Measurements from ENCODE around the gene ASCL4. TPM values are rescaled to one million over a fixed set of nuclear protein-coding genes. Genes with fewer than 3 reads are reported as not detected.
"Not testable (repeated sequence)": the region's sequence is repeated elsewhere in the genome, so short reads cannot be mapped to it uniquely, and the experiment has no call there.

Gene ASCL4, protein sequence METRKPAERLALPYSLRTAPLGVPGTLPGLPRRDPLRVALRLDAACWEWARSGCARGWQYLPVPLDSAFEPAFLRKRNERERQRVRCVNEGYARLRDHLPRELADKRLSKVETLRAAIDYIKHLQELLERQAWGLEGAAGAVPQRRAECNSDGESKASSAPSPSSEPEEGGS
- total RNA-seq (2013), result 0.02 TPM
- not detected for polyA plus RNA-seq
- not detected in 2 replicates for polyA minus RNA-seq
- 0 to 0.90 (median 0.04) reads per million in 11 experiments for total RNA-seq

DNA sequence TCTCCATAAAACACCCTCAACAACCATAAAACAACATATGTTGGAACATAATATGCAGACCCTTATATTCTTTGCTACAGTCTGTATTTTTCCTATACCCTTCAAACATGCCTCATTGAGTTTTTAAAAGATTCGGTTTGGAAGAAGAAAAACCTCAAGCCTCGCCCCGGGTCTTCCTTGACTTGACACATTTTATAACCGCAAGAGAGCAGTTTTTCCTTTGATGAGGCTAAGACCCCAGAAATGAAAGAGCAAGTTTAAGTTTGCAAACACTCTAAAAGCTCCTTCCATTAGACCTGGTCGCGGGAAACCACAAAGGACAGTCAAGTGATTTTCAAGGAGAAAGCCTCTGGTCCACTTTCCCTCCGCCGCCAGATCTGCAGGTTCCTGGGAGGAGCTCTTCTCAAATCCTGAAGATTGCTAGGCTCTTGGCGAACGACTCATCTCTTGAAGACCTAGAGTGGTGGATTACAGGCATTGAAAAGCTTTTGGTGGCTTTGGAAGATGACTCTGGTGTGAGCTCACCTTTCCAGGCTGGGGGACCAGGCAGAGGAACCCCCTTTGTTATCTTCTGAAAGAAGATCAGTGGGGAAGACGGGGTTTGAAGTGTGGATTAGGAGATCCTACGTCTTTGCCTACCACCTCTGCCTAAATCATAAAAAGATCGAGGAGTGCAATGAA is at the start of gene ASCL4:
Gene ASCL4 (plus strand): TSS at position 356 of the 681 bp plus-strand sequence. CDS start 515 bp downstream, outside the sequence.
- H3K4me3 Mint-ChIP-seq, result peak within 1 kb of the TSS; percentile 63 to 84

DNA sequence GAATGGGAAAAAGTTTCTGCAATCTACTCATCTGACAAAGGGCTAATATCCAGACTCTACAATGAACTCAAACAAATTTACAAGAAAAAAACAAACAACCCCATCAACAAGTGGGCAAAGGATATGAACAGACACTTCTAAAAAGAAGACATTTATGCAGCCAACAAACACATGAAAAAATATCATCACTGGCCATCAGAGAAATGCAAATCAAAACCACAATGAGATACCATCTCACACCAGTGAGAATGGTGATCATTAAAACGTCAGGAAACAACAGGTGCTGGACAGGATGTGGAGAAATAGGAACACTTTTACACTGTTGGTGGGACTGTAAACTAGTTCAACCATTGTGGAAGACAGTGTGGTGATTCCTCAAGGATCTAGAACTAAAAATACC is 47.2 kb upstream of the ASCL4 start:
- H3K9me3 Mint-ChIP-seq; H3K36me3 ChIP-seq (replicated peaks in 1 of 2; ENCODE audit: control insufficient read depth in 1 of 2, insufficient read depth in 2 of 2, low read length in 2 of 2); H3K27me3 ChIP-seq (ENCODE audit: control insufficient read depth in 2 of 2, insufficient read depth in 2 of 2, low read length in 2 of 2); H4K20me1 ChIP-seq (ENCODE audit: insufficient read depth, low read length); H3K27ac ChIP-seq (ENCODE audit: low read depth in 1 of 2, low read length in 2 of 2); DNase-seq; H3K27me3 Mint-ChIP-seq (ENCODE audit: low read depth in 3 of 3); H3K4me2 ChIP-seq (replicated peaks; ENCODE audit: extremely low read depth, low read length, poor library complexity, severe bottlenecking); H3K9me3 ChIP-seq (replicated peaks in 1 of 2; ENCODE audit: control insufficient read depth in 1 of 2, insufficient read depth in 1 of 2, low read length in 2 of 2); intact Hi-C loops (cut with micrococcal nuclease); H3K4me1 Mint-ChIP-seq; H2AFZ ChIP-seq (ENCODE audit: insufficient read depth, low read depth, low read length, poor library complexity, severe bottlenecking); H3K79me2 ChIP-seq (ENCODE audit: insufficient read depth, low read length); H3K4me3 ChIP-seq (replicated peaks in 1 of 3; ENCODE audit: low read depth in 2 of 3, low read length in 3 of 3); H3K9ac ChIP-seq (ENCODE audit: insufficient read depth, low read length, poor library complexity, severe bottlenecking); H3K27ac Mint-ChIP-seq; H3K4me1 ChIP-seq (ENCODE audit: control insufficient read depth in 1 of 2, insufficient read depth in 2 of 2, low read length in 2 of 2); H3K36me3 Mint-ChIP-seq; H3K4me3 Mint-ChIP-seq: not testable (repeated sequence)
- WGBS (ENCODE audit: insufficient coverage), result no CpG with 5 or more reads among the region's 1 CpG

More for the DNA sequence above, at the start of gene ASCL4:
- TF ChIP-seq, protein P1, sequence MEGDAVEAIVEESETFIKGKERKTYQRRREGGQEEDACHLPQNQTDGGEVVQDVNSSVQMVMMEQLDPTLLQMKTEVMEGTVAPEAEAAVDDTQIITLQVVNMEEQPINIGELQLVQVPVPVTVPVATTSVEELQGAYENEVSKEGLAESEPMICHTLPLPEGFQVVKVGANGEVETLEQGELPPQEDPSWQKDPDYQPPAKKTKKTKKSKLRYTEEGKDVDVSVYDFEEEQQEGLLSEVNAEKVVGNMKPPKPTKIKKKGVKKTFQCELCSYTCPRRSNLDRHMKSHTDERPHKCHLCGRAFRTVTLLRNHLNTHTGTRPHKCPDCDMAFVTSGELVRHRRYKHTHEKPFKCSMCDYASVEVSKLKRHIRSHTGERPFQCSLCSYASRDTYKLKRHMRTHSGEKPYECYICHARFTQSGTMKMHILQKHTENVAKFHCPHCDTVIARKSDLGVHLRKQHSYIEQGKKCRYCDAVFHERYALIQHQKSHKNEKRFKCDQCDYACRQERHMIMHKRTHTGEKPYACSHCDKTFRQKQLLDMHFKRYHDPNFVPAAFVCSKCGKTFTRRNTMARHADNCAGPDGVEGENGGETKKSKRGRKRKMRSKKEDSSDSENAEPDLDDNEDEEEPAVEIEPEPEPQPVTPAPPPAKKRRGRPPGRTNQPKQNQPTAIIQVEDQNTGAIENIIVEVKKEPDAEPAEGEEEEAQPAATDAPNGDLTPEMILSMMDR (IDR thresholded peaks at IDR 0.05), result no peak
- no peaks in the 10 kb centered on the region for H4K20me1 ChIP-seq (ENCODE audit: insufficient read depth, low read length)
- Mint-ChIP-seq H3K27me3 (ENCODE audit: low read depth in 3 of 3) (peaks cover 48 to 53% (median 50%) of the 10 kb centered on the region in 3 donors), H3K36me3 (peaks cover 0 to 5% of the 10 kb centered on the region in 2 donors), H3K4me1 (peaks cover 31% of the 10 kb centered on the region), H3K27ac (peak within 1 kb of the TSS in 1 of 7 donors; percentile 16), H3K9me3 (peaks cover 0 to 16% (median 3%) of the 10 kb centered on the region in 7 donors)
- H3K9me3 ChIP-seq (replicated peaks in 1 of 2; ENCODE audit: control insufficient read depth in 1 of 2, insufficient read depth in 1 of 2, low read length in 2 of 2), result peaks cover 0 to 6% of the 10 kb centered on the region in 2 donors
- H3K27ac ChIP-seq (ENCODE audit: low read depth in 1 of 2, low read length in 2 of 2), result no peak within 1 kb of the TSS
- H2AFZ ChIP-seq (ENCODE audit: insufficient read depth, low read depth, low read length, poor library complexity, severe bottlenecking), result peak within 1 kb of the TSS; percentile 76
- peak within 1 kb of the TSS; percentile 83 for H3K4me2 ChIP-seq (replicated peaks; ENCODE audit: extremely low read depth, low read length, poor library complexity, severe bottlenecking)
- H3K27me3 ChIP-seq (ENCODE audit: control insufficient read depth in 2 of 2, insufficient read depth in 2 of 2, low read length in 2 of 2), result peaks cover 40 to 54% of the 10 kb centered on the region in 2 donors
- no peaks in the 10 kb centered on the region for H3K79me2 ChIP-seq (ENCODE audit: insufficient read depth, low read length)
- intact Hi-C loops (cut with micrococcal nuclease), result no loop called here
- peak within 1 kb of the TSS; percentile 3 to 72 (median 5) for H3K4me3 ChIP-seq (replicated peaks in 1 of 3; ENCODE audit: low read depth in 2 of 3, low read length in 3 of 3)
- peaks cover 32 to 33% of the 10 kb centered on the region in 2 donors for H3K4me1 ChIP-seq (ENCODE audit: control insufficient read depth in 1 of 2, insufficient read depth in 2 of 2, low read length in 2 of 2)
- H3K9ac ChIP-seq (ENCODE audit: insufficient read depth, low read length, poor library complexity, severe bottlenecking), result no peak within 1 kb of the TSS
- WGBS (ENCODE audit: insufficient coverage), result 53% methylated on average over 4 of the region's 13 CpGs
- no peaks in the 10 kb centered on the region for H3K36me3 ChIP-seq (replicated peaks in 1 of 2; ENCODE audit: control insufficient read depth in 1 of 2, insufficient read depth in 2 of 2, low read length in 2 of 2)
- DNase-seq, result no peak

DNA sequence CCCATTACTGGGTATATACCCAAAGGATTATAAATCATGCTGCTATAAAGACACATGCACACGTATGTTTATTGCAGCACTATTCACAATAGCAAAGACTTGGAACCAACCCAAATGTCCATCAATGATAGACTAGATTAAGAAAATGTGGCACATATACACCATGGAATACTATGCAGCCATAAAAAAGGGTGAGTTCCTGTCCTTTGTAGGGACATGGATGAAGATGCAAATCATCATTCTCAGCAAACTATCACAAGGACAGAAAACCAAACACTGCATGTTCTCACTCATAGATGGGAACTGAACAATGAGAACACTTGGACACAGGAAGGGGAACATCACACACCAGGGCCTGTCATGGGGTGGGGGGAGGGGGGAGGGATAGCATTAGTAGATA is 46.8 kb upstream of the ASCL4 start:
- H3K4me1 ChIP-seq (ENCODE audit: control insufficient read depth in 1 of 2, insufficient read depth in 2 of 2, low read length in 2 of 2); H2AFZ ChIP-seq (ENCODE audit: insufficient read depth, low read depth, low read length, poor library complexity, severe bottlenecking); H3K27me3 ChIP-seq (ENCODE audit: control insufficient read depth in 2 of 2, insufficient read depth in 2 of 2, low read length in 2 of 2); H3K4me3 Mint-ChIP-seq; H3K79me2 ChIP-seq (ENCODE audit: insufficient read depth, low read length); H3K27ac Mint-ChIP-seq; H3K9me3 Mint-ChIP-seq; H3K9ac ChIP-seq (ENCODE audit: insufficient read depth, low read length, poor library complexity, severe bottlenecking); H3K9me3 ChIP-seq (replicated peaks in 1 of 2; ENCODE audit: control insufficient read depth in 1 of 2, insufficient read depth in 1 of 2, low read length in 2 of 2); H3K4me3 ChIP-seq (replicated peaks in 1 of 3; ENCODE audit: low read depth in 2 of 3, low read length in 3 of 3); H3K4me2 ChIP-seq (replicated peaks; ENCODE audit: extremely low read depth, low read length, poor library complexity, severe bottlenecking); H3K27ac ChIP-seq (ENCODE audit: low read depth in 1 of 2, low read length in 2 of 2); H4K20me1 ChIP-seq (ENCODE audit: insufficient read depth, low read length); H3K36me3 Mint-ChIP-seq; H3K4me1 Mint-ChIP-seq; H3K36me3 ChIP-seq (replicated peaks in 1 of 2; ENCODE audit: control insufficient read depth in 1 of 2, insufficient read depth in 2 of 2, low read length in 2 of 2); DNase-seq; H3K27me3 Mint-ChIP-seq (ENCODE audit: low read depth in 3 of 3); intact Hi-C loops (cut with micrococcal nuclease): not testable (repeated sequence)
- no CpG with 5 or more reads among the region's 1 CpG for whole genome bisulfite sequencing (ENCODE audit: insufficient coverage)
